K562 (cell line): ENCODE measurements around the gene HOXA13. TPM values are rescaled to one million over a fixed set of nuclear protein-coding genes. Genes with fewer than 3 reads are reported as not detected.

ENCODE experiments used
- AFF1 ChIP-seq, 2 experiments: fragments of 450-650 bp; IDR thresholded peaks; 2 replicates each; pipeline ENCODE4 v1.6.1; 2018; ENCODE audit warnings: mild to moderate bottlenecking in 2 of 2, low read depth in 1 of 2; ENCODE audit not compliant: partially characterized antibody in 2 of 2
- FOS ChIP-seq: IDR thresholded peaks from 3 replicates; pipeline ENCODE4 v1.6.1; 2011; ENCODE audit not compliant: insufficient read length; ENCODE audit errors: extremely low read depth
- PTRF ChIP-seq: fragments of 450-650 bp; IDR thresholded peaks from 2 replicates; pipeline ENCODE4 v1.6.1; 2016; ENCODE audit warnings: mild to moderate bottlenecking, missing genetic modification characterization, missing compliant biosample characterization
- REST ChIP-seq, 2 experiments: fragments of 450-650 bp; formaldehyde crosslinking in 1 of 2; IDR thresholded peaks; 2 replicates each; pipeline versions ENCODE4 v1.4.0 to v1.6.1; 2014 to 2020; ENCODE audit warnings: mild to moderate bottlenecking in 2 of 2, borderline replicate concordance in 1 of 2, low read depth in 1 of 2
- SMAD4 ChIP-seq: fragments of 250-450 bp; sonication (Bioruptor Pico); conservative IDR thresholded peaks from 2 replicates; pipeline ENCODE4 v1.8.0; 2021; ENCODE audit warnings: inconsistent platforms, mild to moderate bottlenecking, moderate library complexity
- SMC3 ChIP-seq: conservative IDR thresholded peaks from 2 replicates; pipeline ENCODE4 v1.6.1; 2011; ENCODE audit warnings: low read depth, low read length, improper control_type of control experiment; ENCODE audit not compliant: insufficient read depth
- ZBTB49 ChIP-seq: sonication (generic); formaldehyde crosslinking; IDR thresholded peaks from 2 replicates; pipeline ENCODE4 v1.8.0; 2022; ENCODE audit warnings: missing genetic modification reagents, mild to moderate bottlenecking, borderline replicate concordance
- ZNF174 ChIP-seq: fragments of 250-450 bp; sonication (Bioruptor Pico); IDR thresholded peaks from 2 replicates; pipeline ENCODE4 v1.4.0; 2020; ENCODE audit warnings: mild to moderate bottlenecking
- ZNF551 ChIP-seq: fragments of 250-450 bp; sonication (Bioruptor Pico); IDR thresholded peaks from 2 replicates; pipeline ENCODE4 v1.5.0; 2021; ENCODE audit warnings: mild to moderate bottlenecking, moderate library complexity
- ZNF561 ChIP-seq: fragments of 450-650 bp; formaldehyde crosslinking; conservative IDR thresholded peaks from 2 replicates; pipeline ENCODE4 v1.4.0; 2020; ENCODE audit warnings: mild to moderate bottlenecking, moderate library complexity
- polyA plus RNA-seq, 8 experiments: library from polyadenylated mRNA; depleted of rRNA in 4 of 8; stranded (reverse) in 5 of 8; unstranded in 3 of 8; fragments of >200 nt; fragmentation: Nextera tagmentation in 2 of 8; fragmentation: Illumina TruSeq in 1 of 8; extraction: Ambion mirVana in 2 of 8; extraction: Trizol in 1 of 8; gene quantifications; 2 replicates each; pipeline versions ENCODE4 v1.2.1 to v1.2.3, GENCODE V29; 2011 to 2014; ENCODE audit warnings: inconsistent platforms in 1 of 8, missing spikeins in 1 of 8
- total RNA-seq, 7 experiments: library from RNA; depleted of rRNA in 6 of 7; stranded (reverse); fragments of >200 nt in 6 of 7; fragmentation: Illumina TruSeq in 2 of 7; extraction: Trizol in 2 of 7; gene quantifications; 2 replicates each; pipeline versions ENCODE4 v1.2.1 to v1.2.3, GENCODE V29; 2011 to 2021; ENCODE audit warnings: low replicate concordance in 1 of 7

The HOXA13 gene
- total and polyA plus RNA-seq, 9 of the 15 experiments (the other 6 are each of a cell fraction or from before 2014, with no cell fraction given): not detected

- TF ChIP-seq REST (IDR thresholded peaks at IDR 0.05; ENCODE audit: borderline replicate concordance): peak; percentile 69; the same call in 1 of the 2 replicates
- TF ChIP-seq REST (CRISPR knock-in tag; IDR thresholded peaks at IDR 0.05; ENCODE audit: low read depth): no peak
- TF ChIP-seq SMC3: peak; percentile 85
- no peak for TF ChIP-seq AFF1 (IDR thresholded peaks at IDR 0.05; ENCODE audit: low read depth in 1 of 2, partially characterized antibody in 2 of 2)
- no peak for TF ChIP-seq ZNF174 (CRISPR knock-in tag)
- TF ChIP-seq SMAD4: 0 out of 2 replicates have a peak, but pooled peaks have one; percentile 6
- no peak for TF ChIP-seq FOS
- no peak for TF ChIP-seq ZNF561 (CRISPR knock-in tag)
- TF ChIP-seq PTRF (tag): no peak
- TF ChIP-seq ZBTB49 (CRISPR knock-in tag): no peak
- no peak for TF ChIP-seq ZNF551
These were observed 39.2 kb downstream of the HOXA13 start (continued) for GRCh38 chr7:27160546-27161213.
